ENCODE measurements around the gene ZNF705A. TPM values are rescaled to one million over a fixed set of nuclear protein-coding genes. Genes with fewer than 3 reads are reported as not detected.
A peak's percentile ranks its signal among the peaks of the same experiment; 100 is the strongest.
"Not testable (repeated sequence)": the region's sequence is repeated elsewhere in the genome, so short reads cannot be mapped to it uniquely, and the experiment has no call there.

The ZNF705A gene
- total RNA-seq = not detected
- polyA plus RNA-seq = not detected
- long read RNA-seq, donor 1 = 0 reads
- long read RNA-seq, donor 2 = 0 reads
- long read RNA-seq, donor 3 = 0 reads

DNA sequence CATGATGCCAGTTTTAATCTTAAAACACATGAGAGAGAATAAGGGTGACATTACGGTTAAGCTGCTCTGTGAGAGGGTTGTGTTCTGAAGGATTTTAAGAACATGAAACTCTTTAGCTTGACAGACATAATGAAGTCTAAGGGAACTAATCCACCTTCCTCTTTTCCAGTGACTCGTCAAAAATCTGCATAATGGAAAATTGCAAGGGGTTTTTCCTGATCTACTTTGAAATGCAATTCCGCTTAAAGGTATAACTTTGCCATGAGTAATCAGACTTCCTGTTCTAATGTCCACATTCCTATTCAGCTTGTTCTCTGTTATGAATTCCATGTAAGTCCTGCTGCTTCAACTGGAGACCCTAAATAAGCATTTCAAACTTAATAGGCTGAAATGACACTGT, at the start of gene ZNF705A:
ZNF705A (plus strand) TSS at position 171 of the 400 bp plus-strand sequence. CDS start 15,611 bp downstream, outside the sequence.
- no peaks in the 10 kb centered on the region for H3K9me3 ChIP-seq
- WGBS, 3 donors = 63 to 78% (median 72%) methylated on average over 3 of the region's 3 CpGs
- DNase-seq = no peak
- TF ChIP-seq EP300 (IDR thresholded peaks at IDR 0.05) = no peak
- no peak for TF ChIP-seq CTCF (IDR thresholded peaks at IDR 0.05)
- TF ChIP-seq POLR2A (IDR thresholded peaks at IDR 0.05) = no peak
- H3K27ac ChIP-seq = no peak within 1 kb of the TSS
- H3K4me1 ChIP-seq (ENCODE audit: insufficient read depth) = no peaks in the 10 kb centered on the region
- H3K36me3 ChIP-seq = no peaks in the 10 kb centered on the region
- H3K4me3 ChIP-seq = no peak within 1 kb of the TSS
- intact Hi-C loops (cut with DNase I) = no loop called here
- H3K27me3 ChIP-seq = no peaks in the 10 kb centered on the region

GRCh38 chr12:8108808-8109398, 47.9 kb upstream of the ZNF705A start:
- Histone ChIP-seq H3K27ac (no peak overlapping the region), H3K4me3 (no peak overlapping the region), H3K4me1 (ENCODE audit: insufficient read depth) (no peaks in the 10 kb centered on the region), H3K36me3 (no peaks in the 10 kb centered on the region), H3K27me3 (no peaks in the 10 kb centered on the region), H3K9me3 (no peaks in the 10 kb centered on the region)
- intact Hi-C loops (cut with DNase I) = loop anchor here in 1 of 4 donors (10.0 kb wide), 1 partner anchor 126 kb away; no protein-coding TSS in a partner anchor
- DNase-seq = peak; percentile 63 to 79 (median 76)
- 0 to 2% (median 1%) methylated on average over 3 of the region's 3 CpGs for WGBS, 3 donors
- TF ChIP-seq POLR2A (IDR thresholded peaks at IDR 0.05) (no peak), CTCF (IDR thresholded peaks at IDR 0.05) (peak; percentile 84 to 89 (median 87))

DNA sequence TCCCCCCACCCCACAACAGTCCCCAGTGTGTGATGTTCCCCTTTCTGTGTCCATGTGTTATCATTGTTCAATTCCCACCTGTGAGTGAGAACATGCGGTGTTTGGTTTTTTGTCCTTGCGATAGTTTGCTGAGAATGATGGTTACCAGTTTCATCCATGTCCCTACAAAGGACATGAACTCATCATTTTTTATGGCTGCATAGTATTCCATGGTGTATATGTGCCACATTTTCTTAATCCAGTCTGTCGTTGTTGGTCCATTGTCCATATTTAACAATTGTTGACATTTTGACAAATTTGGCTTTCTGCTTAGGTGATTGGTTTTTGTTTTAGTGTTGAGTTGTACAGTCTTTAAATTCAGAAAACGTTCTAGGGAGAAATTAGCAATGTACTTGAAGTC, 43.7 kb upstream of the ZNF705A start:
- H3K27me3 ChIP-seq; H3K9me3 ChIP-seq; H3K4me3 ChIP-seq; intact Hi-C loops (cut with DNase I); H3K36me3 ChIP-seq; H3K4me1 ChIP-seq (ENCODE audit: insufficient read depth); H3K27ac ChIP-seq; DNase-seq: not testable (repeated sequence)
- WGBS, 3 donors = 95 to 99% (median 96%) methylated on average over 4 of the region's 4 CpGs

DNA sequence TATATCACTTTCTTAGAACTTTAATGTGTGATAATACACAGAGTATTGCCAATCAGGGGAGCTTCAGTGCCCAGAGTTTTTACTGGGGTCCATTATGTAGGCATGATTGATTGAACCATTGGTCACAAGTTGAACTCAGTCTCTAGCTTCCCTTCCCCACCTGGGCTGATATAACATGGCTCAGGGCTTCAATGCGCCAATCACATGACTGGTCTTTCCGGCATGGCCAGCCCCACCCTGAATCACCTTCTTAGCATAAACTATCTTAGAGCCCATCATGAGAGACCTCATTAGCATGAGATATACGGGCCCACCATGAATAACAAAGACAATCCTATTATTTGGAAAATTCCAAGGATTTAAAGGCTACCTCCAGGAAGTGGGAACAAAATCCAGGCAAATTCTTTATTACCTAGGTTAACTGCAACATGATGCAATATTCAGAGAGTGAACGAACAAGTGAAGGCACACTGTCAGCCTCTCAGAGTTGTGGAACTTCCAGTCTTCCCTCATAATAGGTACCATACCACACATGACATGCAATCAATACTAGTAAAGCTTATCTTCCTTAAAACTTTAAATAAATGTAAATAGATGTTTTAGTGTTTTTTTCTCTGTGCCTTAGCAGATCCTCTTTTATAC, 36.6 kb upstream of the ZNF705A start:
- no peaks in the 10 kb centered on the region for H3K27me3 ChIP-seq
- no peak overlapping the region for H3K27ac ChIP-seq
- TF ChIP-seq CTCF (IDR thresholded peaks at IDR 0.05) (no peak), POLR2A (IDR thresholded peaks at IDR 0.05) (no peak), EP300 (IDR thresholded peaks at IDR 0.05) (no peak)
- intact Hi-C loops (cut with DNase I) = no loop called here
- H3K9me3 ChIP-seq = no peaks in the 10 kb centered on the region
- no peak for DNase-seq
- no peaks in the 10 kb centered on the region for H3K36me3 ChIP-seq
- WGBS, 3 donors = 91 to 93% (median 92%) methylated on average over 4 of the region's 4 CpGs
- H3K4me3 ChIP-seq = no peak overlapping the region
- H3K4me1 ChIP-seq (ENCODE audit: insufficient read depth) = no peaks in the 10 kb centered on the region
